Nephron progenitor cell (in vitro differentiated cells): ENCODE results near the gene CDKAL1.
A peak's percentile ranks its signal among the peaks of the same experiment; 100 is the strongest.

Experiments
- DNase-seq: peaks from one replicate; pipeline ENCODE4 v3.0.0; 2021
- H3K27ac Mint-ChIP-seq: 2 replicates; pipeline ENCODE4 v1.8.0; 2021; ENCODE audit warnings: mild to moderate bottlenecking, moderate library complexity, mixed read lengths
- H3K27me3 Mint-ChIP-seq: 2 replicates; pipeline ENCODE4 v1.8.0; 2021; ENCODE audit warnings: mild to moderate bottlenecking, low read depth, mixed read lengths; ENCODE audit not compliant: poor library complexity
- H3K36me3 Mint-ChIP-seq: 2 replicates; pipeline ENCODE4 v1.8.0; 2021; ENCODE audit warnings: low read depth, mixed read lengths
- H3K4me1 Mint-ChIP-seq: 2 replicates; pipeline ENCODE4 v1.8.0; 2021; ENCODE audit warnings: mixed read lengths
- H3K4me3 Mint-ChIP-seq: 2 replicates; pipeline ENCODE4 v1.8.0; 2021; ENCODE audit warnings: mild to moderate bottlenecking, moderate library complexity, mixed read lengths
- H3K9me3 Mint-ChIP-seq: 2 replicates; pipeline ENCODE4 v1.8.0; 2021; ENCODE audit warnings: mild to moderate bottlenecking, moderate library complexity, mixed read lengths
- TF ChIP-seq, protein P1 (sequence below): fragments of 200-600 bp; sonication (generic); IDR thresholded peaks from 2 replicates; pipeline ENCODE4 v1.5.0; 2021; ENCODE audit warnings: antibody characterized with exemption

CDKAL1 gene

DNA sequence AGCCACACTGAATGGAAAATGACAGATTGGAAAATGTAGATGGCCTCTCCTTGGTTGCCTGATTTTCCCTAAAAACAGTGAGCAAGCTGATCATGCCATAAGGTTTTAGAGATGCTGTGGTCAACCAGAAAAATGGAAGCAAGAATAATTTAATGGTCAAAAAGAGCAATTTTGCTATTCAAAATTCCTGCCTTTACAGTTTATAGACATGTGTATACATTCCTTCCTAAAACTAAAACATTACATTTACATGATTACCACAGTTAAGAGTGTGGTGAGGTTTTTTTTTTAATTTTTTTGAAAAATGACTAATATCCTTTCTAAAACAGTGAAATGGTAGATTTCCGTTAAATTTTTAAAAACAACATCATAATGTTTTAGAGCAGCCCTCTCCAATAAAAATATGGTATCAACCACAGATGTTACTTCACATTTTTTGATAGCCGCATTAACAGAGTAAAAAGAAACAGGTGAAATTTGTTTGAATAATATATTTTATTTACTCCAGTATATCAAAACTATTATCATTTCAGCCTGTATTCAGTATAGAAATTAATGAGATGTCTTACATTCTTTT, 652.3 kb downstream of the CDKAL1 start:
- TF ChIP-seq, protein P1, sequence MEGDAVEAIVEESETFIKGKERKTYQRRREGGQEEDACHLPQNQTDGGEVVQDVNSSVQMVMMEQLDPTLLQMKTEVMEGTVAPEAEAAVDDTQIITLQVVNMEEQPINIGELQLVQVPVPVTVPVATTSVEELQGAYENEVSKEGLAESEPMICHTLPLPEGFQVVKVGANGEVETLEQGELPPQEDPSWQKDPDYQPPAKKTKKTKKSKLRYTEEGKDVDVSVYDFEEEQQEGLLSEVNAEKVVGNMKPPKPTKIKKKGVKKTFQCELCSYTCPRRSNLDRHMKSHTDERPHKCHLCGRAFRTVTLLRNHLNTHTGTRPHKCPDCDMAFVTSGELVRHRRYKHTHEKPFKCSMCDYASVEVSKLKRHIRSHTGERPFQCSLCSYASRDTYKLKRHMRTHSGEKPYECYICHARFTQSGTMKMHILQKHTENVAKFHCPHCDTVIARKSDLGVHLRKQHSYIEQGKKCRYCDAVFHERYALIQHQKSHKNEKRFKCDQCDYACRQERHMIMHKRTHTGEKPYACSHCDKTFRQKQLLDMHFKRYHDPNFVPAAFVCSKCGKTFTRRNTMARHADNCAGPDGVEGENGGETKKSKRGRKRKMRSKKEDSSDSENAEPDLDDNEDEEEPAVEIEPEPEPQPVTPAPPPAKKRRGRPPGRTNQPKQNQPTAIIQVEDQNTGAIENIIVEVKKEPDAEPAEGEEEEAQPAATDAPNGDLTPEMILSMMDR, result no peak
- H3K27ac Mint-ChIP-seq, result no peak overlapping the region

DNA sequence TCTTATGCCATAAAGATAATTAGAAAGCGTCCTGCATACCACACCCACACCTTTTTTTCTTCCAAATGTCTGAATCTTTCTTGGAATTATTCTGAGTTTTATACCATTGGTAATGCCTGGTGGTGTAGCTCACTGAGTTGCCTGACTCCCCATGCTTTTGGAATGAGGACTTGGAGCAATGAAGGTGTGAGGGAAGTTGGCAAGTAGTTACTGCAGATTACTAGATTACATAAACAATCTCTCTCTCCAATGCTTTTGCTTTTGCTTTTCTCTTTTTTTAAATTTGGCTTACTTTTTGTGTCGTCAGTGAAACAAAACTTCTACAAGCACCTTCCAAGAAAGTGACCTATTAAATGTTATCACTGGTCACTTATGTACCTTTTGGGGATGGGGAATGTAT, 653.2 kb downstream of the CDKAL1 start:
- Mint-ChIP-seq H3K27ac (no peak overlapping the region), H3K9me3 (peaks cover 4% of the 10 kb centered on the region), H3K4me1 (peaks cover 30% of the 10 kb centered on the region), H3K27me3 (no peaks in the 10 kb centered on the region), H3K36me3 (peaks cover 9% of the 10 kb centered on the region), H3K4me3 (no peak overlapping the region)
- no peak for DNase-seq
- TF ChIP-seq, protein P1, result no peak

More for the DNA sequence above, 652.3 kb downstream of the CDKAL1 start:
- DNase-seq, result no peak
- Mint-ChIP-seq H3K4me3 (no peak overlapping the region), H3K36me3 (peaks cover 9% of the 10 kb centered on the region), H3K9me3 (peaks cover 4% of the 10 kb centered on the region), H3K27me3 (no peaks in the 10 kb centered on the region), H3K4me1 (peaks cover 27% of the 10 kb centered on the region)

GRCh38 chr6:21188505-21189223, 654.4 kb downstream of the CDKAL1 start:
- H3K4me1 Mint-ChIP-seq, result peaks cover 28% of the 10 kb centered on the region
- H3K4me3 Mint-ChIP-seq, result no peak overlapping the region
- H3K27ac Mint-ChIP-seq, result peak overlapping the region; percentile 68
- H3K36me3 Mint-ChIP-seq, result peaks cover 18% of the 10 kb centered on the region
- H3K9me3 Mint-ChIP-seq, result peaks cover 14% of the 10 kb centered on the region
- TF ChIP-seq, protein P1, result no peak
- H3K27me3 Mint-ChIP-seq, result no peaks in the 10 kb centered on the region
- DNase-seq, result no peak

DNA sequence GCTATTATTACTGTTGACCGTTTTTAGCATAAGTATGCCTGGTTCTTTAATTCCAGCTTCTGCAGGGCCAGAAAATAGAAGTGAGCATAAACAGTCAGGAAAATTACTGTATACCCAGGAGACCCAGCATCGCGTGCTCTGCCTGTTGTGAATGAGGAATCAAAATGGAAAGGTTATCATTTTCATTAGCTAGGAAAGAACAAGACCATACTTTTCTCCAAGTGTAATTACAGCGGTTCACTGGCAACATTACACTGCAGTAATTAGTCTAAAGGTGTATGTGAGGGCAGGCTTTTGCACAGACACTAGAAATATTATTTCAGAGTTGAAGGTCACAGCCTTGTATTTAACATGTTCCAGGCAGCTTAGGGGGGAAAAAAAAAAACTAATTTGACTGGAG, 655.5 kb downstream of the CDKAL1 start:
- DNase-seq, result no peak
- TF ChIP-seq, protein P1, result no peak
- no peak overlapping the region for H3K4me3 Mint-ChIP-seq

DNA sequence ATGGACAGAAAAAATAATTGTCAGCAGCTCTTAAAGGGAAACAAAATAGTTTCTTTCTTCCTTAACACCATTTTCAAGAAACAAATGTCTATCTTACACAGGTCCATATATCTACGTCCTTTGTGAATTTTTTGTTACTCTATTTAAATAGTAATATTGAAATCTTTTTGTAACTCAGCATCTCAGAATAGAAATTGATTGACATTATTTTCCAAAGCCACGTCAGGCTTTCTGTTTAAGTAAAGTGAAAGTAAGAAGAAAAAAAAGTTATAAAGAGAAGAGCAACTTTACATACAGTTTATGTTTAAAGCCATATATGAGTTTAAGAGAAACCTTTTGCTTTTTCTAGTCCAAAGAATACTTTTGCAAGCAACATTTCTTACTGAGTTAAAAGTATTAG, 656.4 kb downstream of the CDKAL1 start:
- TF ChIP-seq, protein P1, result no peak
- H3K27me3 Mint-ChIP-seq, result no peaks in the 10 kb centered on the region
- peaks cover 21% of the 10 kb centered on the region for H3K9me3 Mint-ChIP-seq
- peak overlapping the region; percentile 71 for H3K27ac Mint-ChIP-seq
- H3K4me1 Mint-ChIP-seq, result peaks cover 21% of the 10 kb centered on the region
- H3K36me3 Mint-ChIP-seq, result peaks cover 26% of the 10 kb centered on the region
- no peak overlapping the region for H3K4me3 Mint-ChIP-seq
- no peak for DNase-seq

More for the DNA sequence above, 655.5 kb downstream of the CDKAL1 start:
- Mint-ChIP-seq H3K27ac (peak overlapping the region; percentile 51), H3K27me3 (no peaks in the 10 kb centered on the region), H3K9me3 (peaks cover 21% of the 10 kb centered on the region), H3K4me1 (peaks cover 25% of the 10 kb centered on the region), H3K36me3 (peaks cover 26% of the 10 kb centered on the region)
